Mucosa of rectum (tissue), 2 donors: ENCODE measurements around the gene DCBLD1.

Source experiments
- H3K27ac ChIP-seq, 2 donors: one replicate each; pipeline ENCODE4 v1.7.0; 2013; ENCODE audit warnings: inconsistent platforms in 2 of 2, low read depth in 2 of 2, low read length in 2 of 2
- H3K27me3 ChIP-seq, 2 donors: one replicate each; pipeline ENCODE4 v1.7.0; 2013; ENCODE audit warnings: low read length in 2 of 2; ENCODE audit not compliant: control insufficient read depth in 2 of 2, insufficient read depth in 2 of 2
- H3K36me3 ChIP-seq, 2 donors: one replicate each; pipeline ENCODE4 v1.7.0; 2013; ENCODE audit warnings: low read length in 2 of 2; ENCODE audit not compliant: control insufficient read depth in 2 of 2, insufficient read depth in 2 of 2
- H3K4me1 ChIP-seq, 2 donors: one replicate each; pipeline ENCODE4 v1.7.0; 2013; ENCODE audit warnings: low read length in 2 of 2, mild to moderate bottlenecking in 1 of 2; ENCODE audit not compliant: control insufficient read depth in 2 of 2, insufficient read depth in 2 of 2
- H3K4me3 ChIP-seq, 2 donors: one replicate each; pipeline ENCODE4 v1.7.0; 2013; ENCODE audit warnings: low read length in 2 of 2
- H3K9ac ChIP-seq, 2 donors: one replicate each; pipeline ENCODE4 v1.7.0; 2013; ENCODE audit warnings: low read length in 2 of 2, low read depth in 1 of 2, mild to moderate bottlenecking in 1 of 2
- H3K9me3 ChIP-seq, 2 donors: one replicate each; pipeline ENCODE4 v1.7.0; 2013; ENCODE audit warnings: low read length in 2 of 2; ENCODE audit not compliant: control insufficient read depth in 2 of 2
- donor health status: healthy.
- donor health status: Normal muscosa, but diverticular disease.

The DCBLD1 gene

DNA sequence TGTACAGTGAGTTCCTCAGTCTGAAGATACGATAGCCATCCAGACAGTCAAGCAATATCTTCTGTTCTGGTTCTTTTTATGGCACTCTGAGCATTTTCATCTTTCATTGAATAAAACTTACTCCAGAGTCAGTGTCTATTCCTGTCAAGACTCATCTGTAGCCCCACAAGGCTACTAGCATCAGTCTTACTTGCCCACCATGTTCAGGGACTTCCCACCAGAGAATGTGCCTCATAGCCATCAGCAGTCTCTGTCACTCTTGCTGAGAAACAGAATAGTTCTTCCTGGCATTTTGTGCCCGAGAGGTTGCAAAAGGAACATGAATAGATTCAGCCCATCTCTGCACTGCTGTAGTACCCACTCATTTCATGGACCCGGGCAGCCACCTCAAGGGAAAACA, 12.7 kb upstream of the DCBLD1 start:
- no peaks in the 10 kb centered on the region for H3K4me1 ChIP-seq
- no peak overlapping the region for H3K27ac ChIP-seq
- no peak overlapping the region for H3K9ac ChIP-seq
- H3K9me3 ChIP-seq = no peaks in the 10 kb centered on the region
- H3K27me3 ChIP-seq = no peaks in the 10 kb centered on the region
- H3K4me3 ChIP-seq = no peak overlapping the region
- no peaks in the 10 kb centered on the region for H3K36me3 ChIP-seq

DNA sequence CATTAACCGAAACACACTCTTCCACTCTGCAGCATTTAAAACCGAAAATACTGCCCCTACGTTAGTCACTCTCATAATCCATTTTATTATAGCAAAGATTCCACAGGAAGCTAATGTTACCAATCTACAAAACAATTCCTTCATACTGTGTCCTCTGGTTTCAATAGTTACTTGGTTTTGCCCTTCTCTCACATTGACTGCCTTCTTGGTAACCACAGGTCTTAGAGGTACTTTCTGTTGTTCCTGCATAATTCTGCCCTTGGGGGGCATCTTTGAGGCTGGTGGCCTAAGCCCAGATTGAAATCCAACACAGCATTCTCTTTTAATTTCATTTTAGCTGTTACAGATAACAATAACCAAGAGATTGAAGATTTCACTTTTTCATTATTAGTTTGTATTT, 9.8 kb upstream of the DCBLD1 start:
- Histone ChIP-seq H3K27me3 (no peaks in the 10 kb centered on the region), H3K36me3 (no peaks in the 10 kb centered on the region), H3K9me3 (no peaks in the 10 kb centered on the region), H3K27ac (no peak overlapping the region), H3K9ac (no peak overlapping the region), H3K4me3 (no peak overlapping the region), H3K4me1 (no peaks in the 10 kb centered on the region)

DNA sequence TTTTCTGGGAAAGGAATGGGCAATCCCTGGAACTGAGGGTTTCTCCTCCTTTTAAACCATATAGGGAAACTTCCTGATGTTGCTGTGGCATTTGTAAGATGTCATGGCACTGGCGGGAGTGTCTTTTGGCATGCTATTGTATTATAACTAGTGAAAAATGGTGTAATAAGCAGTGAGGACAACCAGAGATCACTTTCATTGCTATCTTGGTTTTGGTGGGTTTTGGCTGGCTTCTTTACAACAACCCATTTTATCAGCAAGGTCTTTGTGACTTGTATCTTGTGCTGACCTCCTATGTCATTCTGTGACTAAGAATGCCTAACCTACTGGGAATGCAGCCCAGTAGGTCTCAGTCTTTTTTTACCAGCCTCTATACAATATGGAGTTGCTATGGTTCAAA, 9.1 kb upstream of the DCBLD1 start:
- H3K36me3 ChIP-seq = no peaks in the 10 kb centered on the region
- H3K4me1 ChIP-seq = peaks cover 2% of the 10 kb centered on the region in 2 donors
- H3K27me3 ChIP-seq = no peaks in the 10 kb centered on the region
- no peak overlapping the region for H3K27ac ChIP-seq
- H3K9ac ChIP-seq = no peak overlapping the region
- H3K9me3 ChIP-seq = no peaks in the 10 kb centered on the region
- H3K4me3 ChIP-seq = no peak overlapping the region

DNA sequence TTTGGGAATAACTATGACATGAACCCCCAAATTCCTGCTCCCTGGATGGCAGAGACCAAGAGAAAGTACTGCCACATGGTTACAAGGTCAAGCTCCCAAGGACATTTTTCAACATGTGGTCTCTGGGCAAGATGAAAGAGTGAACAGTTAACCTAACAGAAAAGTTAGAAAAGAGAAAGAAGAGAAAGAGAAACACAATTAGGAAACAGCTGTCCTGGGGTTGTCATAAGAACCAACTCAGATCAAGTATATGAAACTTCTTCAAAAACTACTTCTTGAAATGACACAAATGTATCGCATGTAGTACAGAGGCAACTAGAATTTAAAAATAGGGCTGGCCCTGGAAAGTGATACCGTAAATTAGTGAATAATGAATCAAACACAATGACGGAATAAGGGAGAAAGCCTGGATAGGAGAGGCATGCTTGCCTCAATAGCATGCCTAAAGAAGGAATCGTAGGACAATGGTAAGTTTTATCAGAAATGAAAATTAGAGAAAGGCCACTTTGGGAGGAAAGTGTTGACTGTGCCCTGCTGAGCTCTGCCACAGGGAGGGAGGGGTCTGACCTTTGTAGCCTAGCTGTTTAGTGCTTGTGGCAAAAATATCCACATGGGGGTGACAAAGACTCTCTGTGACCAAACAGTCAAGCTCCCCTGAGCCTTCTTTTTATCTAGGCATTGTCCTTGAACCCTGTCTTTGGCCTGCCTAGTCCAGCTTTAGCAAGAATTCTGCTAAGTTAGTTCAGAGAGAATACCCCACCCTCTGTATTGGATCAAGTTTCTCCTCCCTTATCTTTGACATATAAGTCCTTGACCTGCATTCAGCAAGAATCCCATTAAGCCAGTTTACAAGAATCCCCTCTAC, 4.3 kb upstream of the DCBLD1 start:
- Histone ChIP-seq H3K36me3 (no peaks in the 10 kb centered on the region), H3K27me3 (no peaks in the 10 kb centered on the region), H3K9ac (no peak overlapping the region), H3K4me3 (no peak overlapping the region), H3K9me3 (no peaks in the 10 kb centered on the region), H3K27ac (no peak overlapping the region), H3K4me1 (peaks cover 12 to 14% of the 10 kb centered on the region in 2 donors)

DNA sequence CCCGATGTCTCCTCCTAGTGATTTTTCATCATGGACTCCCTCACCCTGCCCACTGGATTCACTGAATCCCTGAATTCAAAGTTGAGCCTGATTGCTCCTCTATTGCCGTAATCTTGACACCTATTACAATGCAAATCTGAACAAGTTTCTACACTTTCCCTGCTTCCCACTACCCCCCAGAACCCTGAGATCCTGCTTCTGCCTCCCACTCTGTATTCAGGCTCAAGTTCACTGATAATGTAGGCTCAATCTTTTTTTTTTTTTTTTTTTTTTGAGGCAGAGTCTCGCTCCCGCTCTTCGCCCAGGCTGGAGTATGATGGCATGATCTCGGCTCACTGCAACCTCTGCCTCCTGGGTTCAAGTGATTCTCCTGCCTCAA, 3.6 kb upstream of the DCBLD1 start:
- peaks cover 12 to 14% of the 10 kb centered on the region in 2 donors for H3K4me1 ChIP-seq

DNA sequence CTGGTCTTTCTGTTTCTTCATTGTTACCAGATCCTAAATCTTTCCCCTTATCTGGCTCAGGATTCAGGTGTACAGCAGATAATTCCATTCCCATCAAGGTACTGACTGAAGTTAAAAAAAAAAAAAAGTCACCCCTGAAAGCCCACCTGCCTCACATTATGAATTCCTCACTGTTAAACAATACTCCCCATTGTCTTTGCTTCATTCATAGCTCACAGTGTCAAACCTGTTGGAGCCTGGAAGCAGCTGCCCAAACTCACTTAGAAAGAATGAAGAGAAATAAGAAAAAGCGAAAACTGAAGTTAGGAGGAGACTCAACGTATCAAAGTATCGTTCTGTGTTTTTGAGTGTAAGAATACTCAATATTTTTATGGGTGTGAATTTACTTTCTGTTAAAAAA, 1.8 kb upstream of the DCBLD1 start:
- Histone ChIP-seq H3K9ac (no peak overlapping the region), H3K4me1 (peaks cover 18% of the 10 kb centered on the region in 2 donors), H3K27ac (no peak overlapping the region)

More for the DNA sequence above, 3.6 kb upstream of the DCBLD1 start:
- Histone ChIP-seq H3K36me3 (no peaks in the 10 kb centered on the region), H3K9me3 (no peaks in the 10 kb centered on the region), H3K4me3 (no peak overlapping the region), H3K9ac (no peak overlapping the region), H3K27ac (no peak overlapping the region), H3K27me3 (no peaks in the 10 kb centered on the region)

DNA sequence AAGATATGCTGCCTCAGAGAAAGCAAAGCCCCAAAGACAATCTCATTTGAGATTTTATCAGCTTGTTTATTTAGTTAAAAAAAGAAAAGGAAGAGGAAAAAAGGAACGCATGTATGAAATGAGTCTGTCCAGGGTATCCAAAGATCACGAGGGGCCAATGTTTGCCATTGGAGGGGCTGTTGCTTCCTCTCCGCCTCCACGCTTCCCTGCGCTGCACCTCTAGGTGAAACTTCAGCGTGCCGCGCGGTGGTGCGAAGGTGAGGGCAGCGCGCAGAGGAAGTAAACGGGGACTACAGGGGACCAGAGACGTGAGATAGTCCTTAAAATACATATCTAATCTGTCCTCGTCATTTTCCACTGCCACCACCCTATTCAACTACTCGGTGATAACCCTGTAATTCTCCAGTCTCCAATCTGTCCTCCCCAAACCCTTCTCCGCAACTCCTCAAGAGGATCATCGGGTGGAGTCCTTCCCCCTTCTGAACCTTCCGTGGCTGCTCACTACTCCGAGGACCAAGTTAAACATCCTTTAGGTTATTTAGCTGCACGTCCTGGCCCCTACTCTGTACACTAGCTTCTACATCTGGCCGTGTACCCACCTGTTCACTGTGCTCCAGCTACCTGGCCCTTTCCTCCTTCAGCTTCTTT, 1.1 kb upstream of the DCBLD1 start:
- Histone ChIP-seq H3K27ac (peak overlapping the region; percentile 91 to 92), H3K4me1 (peaks cover 18% of the 10 kb centered on the region in 2 donors), H3K27me3 (no peaks in the 10 kb centered on the region), H3K9me3 (no peaks in the 10 kb centered on the region), H3K9ac (peak overlapping the region in 1 of 2 donors; percentile 89), H3K36me3 (peaks cover 0 to 3% of the 10 kb centered on the region in 2 donors), H3K4me3 (peak overlapping the region; percentile 67 to 77)

More for the DNA sequence above, 1.8 kb upstream of the DCBLD1 start:
- no peak overlapping the region for H3K4me3 ChIP-seq
- no peaks in the 10 kb centered on the region for H3K27me3 ChIP-seq
- H3K36me3 ChIP-seq = peaks cover 0 to 3% of the 10 kb centered on the region in 2 donors
- no peaks in the 10 kb centered on the region for H3K9me3 ChIP-seq

DNA sequence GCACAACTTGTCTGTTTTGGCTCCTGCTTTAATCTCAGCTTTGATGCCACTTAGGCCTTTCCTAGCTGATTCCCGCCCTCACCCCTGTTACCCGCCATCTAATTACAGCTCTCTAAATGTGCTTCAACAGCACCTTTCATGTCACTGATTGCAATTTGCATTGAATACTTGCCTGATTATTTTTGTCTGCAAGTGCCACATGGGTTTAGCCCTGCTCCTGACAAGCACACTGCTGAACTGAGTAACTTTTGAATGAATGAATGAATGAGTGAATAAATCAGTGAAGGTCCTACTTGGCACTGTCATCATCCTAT, 591 bp upstream of the DCBLD1 start:
- Histone ChIP-seq H3K9ac (peak overlapping the region; percentile 57 to 89), H3K4me3 (peak overlapping the region; percentile 67 to 77), H3K27ac (peak overlapping the region; percentile 91 to 92)

DNA sequence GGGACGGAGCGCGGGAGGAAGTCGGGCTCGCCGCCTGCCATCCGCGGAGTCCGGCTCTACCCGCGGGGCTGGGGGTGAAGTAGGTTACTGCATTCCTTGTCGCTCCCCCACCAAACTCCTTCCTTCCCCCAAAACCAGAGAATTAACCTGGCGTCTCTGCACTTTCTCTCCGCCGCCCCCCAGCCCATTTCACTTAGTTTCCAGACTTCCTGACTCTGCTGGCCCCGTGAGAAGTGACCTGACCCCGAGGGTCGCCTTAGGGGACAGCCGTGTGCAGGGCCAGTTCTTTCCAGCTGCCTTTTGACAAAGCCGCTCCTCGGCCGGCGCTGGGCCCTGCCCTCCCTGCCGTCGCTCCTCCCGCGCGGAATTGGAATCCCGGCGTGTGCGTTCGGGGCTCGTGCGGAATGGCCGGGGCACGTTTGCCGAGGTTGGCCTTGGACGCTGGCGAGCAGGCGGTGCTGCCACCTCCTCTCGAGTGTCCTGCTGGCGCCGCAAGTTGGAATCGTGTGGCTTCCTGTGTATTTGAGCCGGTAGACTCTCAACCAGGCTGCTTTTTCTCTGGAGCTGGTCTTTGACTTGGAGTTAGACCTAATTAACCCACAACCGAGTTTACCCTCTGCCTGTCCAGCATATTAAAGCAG, 650 bp downstream of the DCBLD1 start:
- Histone ChIP-seq H3K9me3 (no peaks in the 10 kb centered on the region), H3K4me3 (peak overlapping the region; percentile 77 to 89), H3K27ac (peak overlapping the region; percentile 91 to 92), H3K27me3 (no peaks in the 10 kb centered on the region), H3K9ac (peak overlapping the region; percentile 86 to 89), H3K4me1 (peaks cover 18% of the 10 kb centered on the region in 2 donors), H3K36me3 (peaks cover 0 to 3% of the 10 kb centered on the region in 2 donors)

More for the DNA sequence above, 591 bp upstream of the DCBLD1 start:
- H3K27me3 ChIP-seq = no peaks in the 10 kb centered on the region
- peaks cover 18% of the 10 kb centered on the region in 2 donors for H3K4me1 ChIP-seq
- no peaks in the 10 kb centered on the region for H3K9me3 ChIP-seq
- H3K36me3 ChIP-seq = peaks cover 0 to 3% of the 10 kb centered on the region in 2 donors

DNA sequence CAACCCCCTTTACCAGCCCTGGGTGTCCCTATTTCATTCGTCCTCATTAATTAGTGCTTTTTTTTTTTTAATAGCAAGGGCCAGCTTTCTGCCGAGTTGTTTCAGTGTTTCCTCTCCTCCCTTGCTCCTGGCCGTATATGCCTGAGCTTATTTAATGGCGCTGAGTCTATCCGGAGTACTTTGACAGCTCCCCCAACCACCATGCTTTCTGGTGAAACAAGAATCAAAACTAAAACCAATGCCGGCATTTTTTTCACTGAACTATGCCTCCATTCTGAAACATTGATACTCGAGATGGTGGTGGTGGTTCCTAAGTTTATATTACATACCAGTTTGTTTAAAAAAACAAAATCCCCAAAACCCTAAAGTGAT, 1.2 kb downstream of the DCBLD1 start:
- Histone ChIP-seq H3K4me1 (peaks cover 14 to 15% of the 10 kb centered on the region in 2 donors), H3K4me3 (peak overlapping the region; percentile 77 to 89), H3K9me3 (no peaks in the 10 kb centered on the region), H3K36me3 (peaks cover 0 to 3% of the 10 kb centered on the region in 2 donors), H3K9ac (peak overlapping the region; percentile 86 to 89), H3K27ac (peak overlapping the region; percentile 91 to 92), H3K27me3 (no peaks in the 10 kb centered on the region)
